Progenitor cell of endocrine pancreas (in vitro differentiated cells): ENCODE data around the gene TEX29. TPM values are rescaled to one million over a fixed set of nuclear protein-coding genes. Genes with fewer than 3 reads are reported as not detected.

Source experiments
- DNase-seq: peaks from one replicate; pipeline ENCODE4 v3.0.0; 2021; ENCODE audit warnings: low spot score; ENCODE audit not compliant: unreplicated experiment
- H3K27ac Mint-ChIP-seq: 2 replicates; pipeline ENCODE4 v1.8.0; 2021; ENCODE audit warnings: mild to moderate bottlenecking, moderate library complexity, mixed read lengths
- H3K27me3 Mint-ChIP-seq: 2 replicates; pipeline ENCODE4 v1.8.0; 2021; ENCODE audit warnings: mixed read lengths
- H3K36me3 Mint-ChIP-seq: 2 replicates; pipeline ENCODE4 v1.8.0; 2022; ENCODE audit warnings: mixed read lengths; ENCODE audit not compliant: insufficient read depth
- H3K4me1 Mint-ChIP-seq: 2 replicates; pipeline ENCODE4 v1.8.0; 2021; ENCODE audit warnings: low read depth, mixed read lengths
- H3K4me3 Mint-ChIP-seq: 2 replicates; pipeline ENCODE4 v1.8.0; 2021; ENCODE audit warnings: low read depth, mild to moderate bottlenecking, moderate library complexity, mixed read lengths
- H3K9me3 Mint-ChIP-seq: 2 replicates; pipeline ENCODE4 v1.8.0; 2021; ENCODE audit warnings: low read depth, mixed read lengths
- total RNA-seq: library from RNA; stranded (reverse); gene quantifications from 2 replicates; pipeline ENCODE4 v1.2.1, GENCODE V29; 2021
- TF ChIP-seq, protein P1 (sequence below): fragments of 200-600 bp; sonication (generic); IDR thresholded peaks from one replicate; pipeline ENCODE4 v1.5.0; 2021; ENCODE audit warnings: antibody characterized with exemption, mild to moderate bottlenecking; ENCODE audit not compliant: unreplicated experiment

Gene TEX29
- total RNA-seq, 1 donor from 2014 or later = 0.43 TPM

GRCh38 chr13:111368091-111368490, 47.6 kb downstream of the TEX29 start:
- H3K4me3 Mint-ChIP-seq = no peak overlapping the region
- H3K36me3 Mint-ChIP-seq = no peaks in the 10 kb centered on the region
- H3K9me3 Mint-ChIP-seq = no peaks in the 10 kb centered on the region
- no peak overlapping the region for H3K27ac Mint-ChIP-seq
- TF ChIP-seq, protein P1, sequence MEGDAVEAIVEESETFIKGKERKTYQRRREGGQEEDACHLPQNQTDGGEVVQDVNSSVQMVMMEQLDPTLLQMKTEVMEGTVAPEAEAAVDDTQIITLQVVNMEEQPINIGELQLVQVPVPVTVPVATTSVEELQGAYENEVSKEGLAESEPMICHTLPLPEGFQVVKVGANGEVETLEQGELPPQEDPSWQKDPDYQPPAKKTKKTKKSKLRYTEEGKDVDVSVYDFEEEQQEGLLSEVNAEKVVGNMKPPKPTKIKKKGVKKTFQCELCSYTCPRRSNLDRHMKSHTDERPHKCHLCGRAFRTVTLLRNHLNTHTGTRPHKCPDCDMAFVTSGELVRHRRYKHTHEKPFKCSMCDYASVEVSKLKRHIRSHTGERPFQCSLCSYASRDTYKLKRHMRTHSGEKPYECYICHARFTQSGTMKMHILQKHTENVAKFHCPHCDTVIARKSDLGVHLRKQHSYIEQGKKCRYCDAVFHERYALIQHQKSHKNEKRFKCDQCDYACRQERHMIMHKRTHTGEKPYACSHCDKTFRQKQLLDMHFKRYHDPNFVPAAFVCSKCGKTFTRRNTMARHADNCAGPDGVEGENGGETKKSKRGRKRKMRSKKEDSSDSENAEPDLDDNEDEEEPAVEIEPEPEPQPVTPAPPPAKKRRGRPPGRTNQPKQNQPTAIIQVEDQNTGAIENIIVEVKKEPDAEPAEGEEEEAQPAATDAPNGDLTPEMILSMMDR = no peak
- no peak for DNase-seq
- peaks cover 10% of the 10 kb centered on the region for H3K27me3 Mint-ChIP-seq
- no peaks in the 10 kb centered on the region for H3K4me1 Mint-ChIP-seq

DNA sequence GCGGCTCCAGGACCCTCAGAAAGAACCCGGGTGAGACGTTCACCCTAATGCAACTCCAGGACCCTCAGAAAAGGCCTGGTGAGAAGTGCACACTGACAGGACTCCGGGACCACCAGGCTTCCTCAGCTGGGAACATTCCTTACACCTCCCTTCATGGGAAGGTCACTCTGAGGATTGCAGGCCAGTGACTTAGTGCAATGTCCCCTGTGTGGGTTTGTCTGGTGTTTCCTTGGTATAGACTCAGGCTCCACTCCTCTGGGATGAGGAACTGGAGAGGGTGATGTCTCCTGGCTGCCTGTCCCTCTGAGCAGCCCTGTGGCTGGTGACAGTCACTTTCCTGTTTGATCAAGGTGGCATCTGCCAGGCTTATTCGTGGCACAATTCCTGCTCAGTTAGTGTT, 49.7 kb downstream of the TEX29 start:
- TF ChIP-seq, protein P1 = no peak
- no peaks in the 10 kb centered on the region for H3K36me3 Mint-ChIP-seq
- DNase-seq = no peak

GRCh38 chr13:111370570-111371535, 50.4 kb downstream of the TEX29 start:
- no peak overlapping the region for H3K4me3 Mint-ChIP-seq
- TF ChIP-seq, protein P1 = no peak
- H3K4me1 Mint-ChIP-seq = no peaks in the 10 kb centered on the region
- H3K27ac Mint-ChIP-seq = no peak overlapping the region
- H3K9me3 Mint-ChIP-seq = no peaks in the 10 kb centered on the region
- DNase-seq = no peak
- peaks cover 3% of the 10 kb centered on the region for H3K27me3 Mint-ChIP-seq
- H3K36me3 Mint-ChIP-seq = no peaks in the 10 kb centered on the region

More for the DNA sequence above, 49.7 kb downstream of the TEX29 start:
- H3K4me1 Mint-ChIP-seq = no peaks in the 10 kb centered on the region
- peaks cover 3% of the 10 kb centered on the region for H3K27me3 Mint-ChIP-seq
- H3K9me3 Mint-ChIP-seq = no peaks in the 10 kb centered on the region
- no peak overlapping the region for H3K27ac Mint-ChIP-seq
- H3K4me3 Mint-ChIP-seq = no peak overlapping the region

DNA sequence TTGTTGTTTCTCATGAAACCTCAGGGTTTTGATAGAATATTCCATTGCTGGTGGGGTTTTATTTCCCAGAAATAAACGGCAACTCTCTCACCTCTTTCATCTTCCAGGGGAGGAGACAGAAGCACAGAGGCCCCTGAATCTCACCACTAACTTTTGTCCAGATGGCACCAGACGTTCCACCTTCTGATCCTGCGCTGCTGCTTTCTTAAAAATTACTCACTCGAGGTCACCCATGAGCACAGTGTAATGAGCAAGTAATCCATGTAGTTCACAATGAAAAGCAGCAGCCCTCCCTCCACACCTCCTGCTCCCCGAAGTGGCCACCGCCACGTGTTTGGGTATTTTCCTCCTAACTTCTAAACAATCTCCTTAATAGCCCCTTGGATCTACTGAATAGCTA, 51.3 kb downstream of the TEX29 start:
- H3K27me3 Mint-ChIP-seq = peaks cover 3% of the 10 kb centered on the region
- no peaks in the 10 kb centered on the region for H3K9me3 Mint-ChIP-seq
- TF ChIP-seq, protein P1 = no peak
- no peaks in the 10 kb centered on the region for H3K4me1 Mint-ChIP-seq
- H3K4me3 Mint-ChIP-seq = no peak overlapping the region
- H3K27ac Mint-ChIP-seq = no peak overlapping the region
- no peak for DNase-seq
- H3K36me3 Mint-ChIP-seq = no peaks in the 10 kb centered on the region

DNA sequence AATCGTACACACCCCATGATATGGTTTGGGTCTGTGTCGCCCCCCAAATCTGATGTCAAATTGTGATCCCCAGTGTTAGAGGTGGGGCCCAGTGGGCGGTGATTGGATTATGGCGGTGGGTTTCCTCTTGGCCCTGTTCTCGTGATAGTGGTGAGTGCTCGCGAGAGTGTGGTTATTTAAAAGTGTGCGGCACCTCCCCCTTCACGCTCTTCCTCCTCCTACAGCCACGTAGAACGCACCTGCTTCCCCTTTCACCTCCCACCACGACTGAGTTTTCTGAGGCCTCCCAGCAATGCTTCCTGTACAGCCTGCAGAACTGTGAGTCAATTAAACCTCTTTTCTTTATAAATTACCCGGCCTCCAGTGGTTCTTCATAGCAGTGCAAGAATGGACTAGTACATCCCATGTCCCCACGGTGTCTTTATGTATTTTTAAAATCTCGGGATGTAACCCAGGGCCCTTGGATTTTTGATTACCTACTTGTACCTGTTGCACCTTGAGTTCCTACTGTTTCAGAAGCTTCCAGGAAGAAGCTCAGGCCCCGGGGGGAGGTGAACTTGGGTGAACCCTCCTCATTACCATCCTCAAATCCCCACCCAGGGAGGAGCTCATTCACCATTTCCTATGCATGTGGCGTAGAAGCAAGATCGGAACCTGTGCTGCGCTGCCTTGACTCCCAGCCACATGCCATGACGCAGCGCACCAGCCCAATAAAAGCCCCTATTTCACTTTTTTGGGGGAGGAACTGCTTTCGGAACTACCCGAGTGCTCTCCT, 52.4 kb downstream of the TEX29 start:
- no peak overlapping the region for H3K4me3 Mint-ChIP-seq
- no peaks in the 10 kb centered on the region for H3K4me1 Mint-ChIP-seq
- DNase-seq = no peak
- H3K9me3 Mint-ChIP-seq = no peaks in the 10 kb centered on the region
- H3K27ac Mint-ChIP-seq = no peak overlapping the region
- H3K36me3 Mint-ChIP-seq = no peaks in the 10 kb centered on the region
- peaks cover 3% of the 10 kb centered on the region for H3K27me3 Mint-ChIP-seq
- TF ChIP-seq, protein P1 = no peak
